ENCODE results near the gene CCDC89. TPM values are rescaled to one million over a fixed set of nuclear protein-coding genes. Genes with fewer than 3 reads are reported as not detected.

The CCDC89 gene
- total and polyA plus RNA-seq, 9 of the 15 experiments (the other 6 are each of a cell fraction or from before 2014, with no cell fraction given) = 0.07 to 0.09 TPM; not detected in 7

DNA sequence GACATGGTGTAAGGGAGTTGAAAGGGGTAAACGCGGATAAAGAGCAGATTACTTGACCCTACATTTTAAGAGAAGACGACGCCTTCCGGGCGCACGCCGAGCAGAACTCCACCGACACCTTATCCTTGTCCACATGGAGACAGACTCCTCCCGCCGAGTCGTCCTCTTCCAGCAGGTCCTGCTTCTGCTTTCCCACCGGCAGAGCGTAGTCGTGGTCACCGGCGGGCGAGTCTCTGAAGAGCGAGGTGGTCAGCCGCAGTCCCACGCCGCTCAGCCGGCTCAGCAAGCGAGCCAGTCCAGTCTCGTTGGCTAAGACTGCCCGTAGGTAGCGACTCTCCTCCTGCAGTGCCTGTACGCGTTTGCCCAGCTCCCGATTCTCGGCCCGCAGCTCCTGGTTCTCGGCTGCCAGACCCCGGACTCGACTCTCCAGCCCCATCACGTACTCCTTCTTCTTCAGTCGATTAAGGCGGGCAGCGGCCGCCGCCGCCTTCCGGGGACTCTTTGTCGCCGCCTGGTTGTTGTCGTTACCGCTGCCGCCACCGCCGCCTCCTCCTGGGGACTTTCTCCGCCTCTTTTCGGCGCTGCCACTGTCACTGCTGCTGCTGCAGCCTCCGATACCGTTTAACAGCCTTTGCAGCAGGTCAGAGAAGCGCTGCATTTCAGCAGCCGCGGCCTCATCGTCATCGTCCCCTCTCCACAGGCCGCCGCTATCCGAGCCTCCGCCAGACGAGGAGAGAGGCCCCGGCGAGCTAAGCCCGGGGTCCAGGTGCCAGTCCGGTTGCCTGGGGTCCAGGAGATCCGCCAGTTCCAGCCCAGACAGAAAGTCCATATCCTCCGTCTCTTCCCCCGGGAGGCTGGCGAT, 22.0 kb downstream of the CCDC89 start (continued):
- TF ChIP-seq, protein P1, sequence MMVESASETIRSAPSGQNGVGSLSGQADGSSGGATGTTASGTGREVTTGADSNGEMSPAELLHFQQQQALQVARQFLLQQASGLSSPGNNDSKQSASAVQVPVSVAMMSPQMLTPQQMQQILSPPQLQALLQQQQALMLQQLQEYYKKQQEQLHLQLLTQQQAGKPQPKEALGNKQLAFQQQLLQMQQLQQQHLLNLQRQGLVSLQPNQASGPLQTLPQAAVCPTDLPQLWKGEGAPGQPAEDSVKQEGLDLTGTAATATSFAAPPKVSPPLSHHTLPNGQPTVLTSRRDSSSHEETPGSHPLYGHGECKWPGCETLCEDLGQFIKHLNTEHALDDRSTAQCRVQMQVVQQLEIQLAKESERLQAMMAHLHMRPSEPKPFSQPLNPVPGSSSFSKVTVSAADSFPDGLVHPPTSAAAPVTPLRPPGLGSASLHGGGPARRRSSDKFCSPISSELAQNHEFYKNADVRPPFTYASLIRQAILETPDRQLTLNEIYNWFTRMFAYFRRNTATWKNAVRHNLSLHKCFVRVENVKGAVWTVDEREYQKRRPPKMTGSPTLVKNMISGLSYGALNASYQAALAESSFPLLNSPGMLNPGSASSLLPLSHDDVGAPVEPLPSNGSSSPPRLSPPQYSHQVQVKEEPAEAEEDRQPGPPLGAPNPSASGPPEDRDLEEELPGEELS (CRISPR knock-in tag; IDR thresholded peaks at IDR 0.05; ENCODE audit: borderline replicate concordance) = peak; percentile 85
- peak; percentile 40; the same call in 1 of the 2 replicates for TF ChIP-seq RB1 (IDR thresholded peaks at IDR 0.05; ENCODE audit: low read depth)
- peak; percentile 0; the same call in 1 of the 2 replicates for TF ChIP-seq ZNF644 (tag; IDR thresholded peaks at IDR 0.05; ENCODE audit: low read depth)
- TF ChIP-seq ETS1 (conservative IDR thresholded peaks at IDR 0.05; ENCODE audit: control insufficient read depth, low read depth, low read length) = no peak; the same call in 1 of the 2 replicates
- peak; percentile 44; the same call in 1 of the 2 replicates for TF ChIP-seq KAT7 (CRISPR knock-in tag; IDR thresholded peaks at IDR 0.05; ENCODE audit: borderline replicate concordance)
- 0 out of 2 replicates have a peak, but pooled peaks have one; percentile 5 for TF ChIP-seq CREB1 (IDR thresholded peaks at IDR 0.05)
- TF ChIP-seq CREB1 (CRISPR knock-in tag; IDR thresholded peaks at IDR 0.05) = peak; percentile 25; the same call in 1 of the 2 replicates
- no peak for TF ChIP-seq SMAD3 (CRISPR knock-in tag; conservative IDR thresholded peaks at IDR 0.05)
- TF ChIP-seq BRD9 (IDR thresholded peaks at IDR 0.05; ENCODE audit: low read depth, partially characterized antibody) = no peak
- TF ChIP-seq, protein P2, sequence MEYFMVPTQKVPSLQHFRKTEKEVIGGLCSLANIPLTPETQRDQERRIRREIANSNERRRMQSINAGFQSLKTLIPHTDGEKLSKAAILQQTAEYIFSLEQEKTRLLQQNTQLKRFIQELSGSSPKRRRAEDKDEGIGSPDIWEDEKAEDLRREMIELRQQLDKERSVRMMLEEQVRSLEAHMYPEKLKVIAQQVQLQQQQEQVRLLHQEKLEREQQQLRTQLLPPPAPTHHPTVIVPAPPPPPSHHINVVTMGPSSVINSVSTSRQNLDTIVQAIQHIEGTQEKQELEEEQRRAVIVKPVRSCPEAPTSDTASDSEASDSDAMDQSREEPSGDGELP (CRISPR knock-in tag; IDR thresholded peaks at IDR 0.05; ENCODE audit: borderline replicate concordance) = peak; percentile 53; the same call in 1 of the 2 replicates
- TF ChIP-seq ZNF707 (CRISPR knock-in tag; conservative IDR thresholded peaks at IDR 0.05) = no peak
- TF ChIP-seq KDM5B (IDR thresholded peaks at IDR 0.05; ENCODE audit: insufficient replicate concordance, low read depth, low read length) = peak; percentile 55
- TF ChIP-seq NCOR1 (IDR thresholded peaks at IDR 0.05) = no peak
- TF ChIP-seq CTCF (IDR thresholded peaks at IDR 0.05 in 2 of 3, conservative IDR thresholded peaks at IDR 0.05 in 1 of 3; ENCODE audit: insufficient read depth in 2 of 3, low read depth in 1 of 3, low read length in 3 of 3) = peak; percentile 71 to 84 (median 79)
- TF ChIP-seq GATAD2B (IDR thresholded peaks at IDR 0.05; ENCODE audit: borderline replicate concordance) = no peak
